Panc1 (cell line): ENCODE data around the gene F13B. TPM values are rescaled to one million over a fixed set of nuclear protein-coding genes. Genes with fewer than 3 reads are reported as not detected.

ENCODE experiments used
- ATAC-seq: fragments of 200-7000 bp; cut with Tn5 transposase; 2 replicates; pipeline ENCODE4 v1.9.1; 2020; ENCODE audit warnings: mild to moderate bottlenecking, moderate library complexity
- BruUV-seq: library from RNA; stranded (reverse); fragments of 400-500 nt; replicated peaks from 2 replicates; lab custom pipeline; 2021; lab: Mats Ljungman, UMichigan
- CTCF ChIA-PET: fragments of 300-600 bp; sonication (Branson Sonifier 250); formaldehyde crosslinking; loops from one replicate; lab custom pipeline; 2022; ENCODE audit warnings: antibody characterized with exemption; lab: Charles Lee
- POLR2A ChIA-PET: fragments of 300-600 bp; sonication (Branson Sonifier 250); formaldehyde crosslinking; loops from one replicate; lab custom pipeline; 2022; ENCODE audit warnings: antibody characterized with exemption; lab: Charles Lee
- DNase-seq: peaks from one replicate; pipeline ENCODE4 v3.0.0-alpha.2; 2010; ENCODE audit warnings: low read depth, low spot score
- H3K27ac ChIP-seq: 2 replicates; pipeline ENCODE4 v1.5.1; 2011; ENCODE audit warnings: mild to moderate bottlenecking, low read length, inconsistent platforms
- H3K27me3 ChIP-seq: fragments of 200-500 bp; sonication (Bioruptor generic); 2 replicates; pipeline ENCODE4 v1.6.0; 2014; ENCODE audit warnings: low read length, inconsistent platforms; ENCODE audit not compliant: control insufficient read depth, insufficient read depth
- H3K36me3 ChIP-seq: fragments of 200-500 bp; sonication (Bioruptor generic); 2 replicates; pipeline ENCODE4 v1.5.1; 2014; ENCODE audit warnings: inconsistent platforms, mild to moderate bottlenecking, low read length, moderate library complexity; ENCODE audit not compliant: control insufficient read depth, insufficient read depth
- H3K4me1 ChIP-seq: 2 replicates; pipeline ENCODE4 v1.5.1; 2011; ENCODE audit warnings: inconsistent platforms, mild to moderate bottlenecking, low read length, moderate library complexity; ENCODE audit not compliant: control insufficient read depth, insufficient read depth
- H3K4me3 ChIP-seq, 2 experiments: 2 replicates each; pipeline ENCODE4 v1.5.1; 2011 to 2012; ENCODE audit warnings: low read depth in 2 of 2, low read length in 2 of 2, mild to moderate bottlenecking in 2 of 2, inconsistent platforms in 1 of 2, moderate library complexity in 1 of 2
- H3K9me3 ChIP-seq: fragments of 200-500 bp; sonication (Bioruptor generic); 2 replicates; pipeline ENCODE4 v1.5.1; 2014; ENCODE audit warnings: low read depth, mild to moderate bottlenecking, inconsistent platforms, low read length, moderate library complexity; ENCODE audit not compliant: control insufficient read depth, insufficient read depth
- POLR2AphosphoS5 ChIP-seq: IDR thresholded peaks from 2 replicates; pipeline ENCODE4 v1.6.1; 2012; ENCODE audit warnings: mild to moderate bottlenecking, low read depth, low read length, moderate library complexity
- SIN3A ChIP-seq: IDR thresholded peaks from 2 replicates; pipeline ENCODE4 v1.6.1; 2012; ENCODE audit warnings: low read depth, mild to moderate bottlenecking, low read length, moderate library complexity, borderline replicate concordance; ENCODE audit not compliant: insufficient read depth
- TCF7L2 ChIP-seq: IDR thresholded peaks from 2 replicates; pipeline ENCODE4 v1.6.1; 2011; ENCODE audit warnings: mild to moderate bottlenecking, low read depth, low read length, inconsistent platforms
- in situ Hi-C: cut with HindIII; loops from 2 replicates; pipeline ENCODE4 v1.10.0; 2016; ENCODE audit warnings: low sequenced_read_pairs, low pct_unique_long_range_greater_than_20kb
- intact Hi-C: fragments of 100-400 bp; cut with micrococcal nuclease; formaldehyde crosslinking; loops from one replicate; pipeline ENCODE4 v1.10.0; 2022; ENCODE audit not compliant: unreplicated experiment
- total RNA-seq: library from RNA; stranded (reverse); gene quantifications from one replicate; pipeline ENCODE4 v1.2.1, GENCODE V29; 2021; ENCODE audit not compliant: unreplicated experiment
- TF ChIP-seq, protein P1 (sequence below): fragments of 450-650 bp; IDR thresholded peaks from 2 replicates; pipeline ENCODE4 v1.5.1; 2017; ENCODE audit warnings: mild to moderate bottlenecking
- TF ChIP-seq, protein P2 (sequence below), 2 experiments: IDR thresholded peaks; 2 replicates each; pipeline ENCODE4 v1.6.1; 2011 to 2012; ENCODE audit warnings: low read depth in 2 of 2, control low read depth in 1 of 2, low read length in 1 of 2, mild to moderate bottlenecking in 1 of 2, moderate library complexity in 1 of 2; ENCODE audit not compliant: insufficient read depth in 1 of 2

F13B gene
- total RNA-seq, 1 experiment from 2014 or later, result not detected

DNA sequence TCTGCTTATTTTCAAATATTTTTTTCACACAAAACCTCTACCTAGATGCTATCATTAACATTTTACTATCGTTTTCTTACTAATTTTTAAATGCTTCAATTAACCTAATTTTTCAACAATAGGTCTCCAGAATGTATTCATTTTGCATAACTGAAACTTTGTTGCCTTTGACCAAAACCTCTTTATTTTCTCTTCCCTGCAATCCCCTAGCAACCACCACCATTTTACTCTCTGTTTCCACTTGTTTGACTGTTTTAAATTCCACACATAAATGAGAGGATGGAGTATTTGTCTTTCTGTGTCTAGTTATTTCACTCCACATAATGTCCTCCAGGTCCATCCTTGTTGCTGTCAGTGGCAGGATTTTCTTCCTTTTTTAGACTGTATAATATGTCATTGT, 9.5 kb upstream of the F13B start:
- in situ Hi-C loops (no loop called here), intact Hi-C loops (no loop called here)
- no peak for DNase-seq
- Histone ChIP-seq H3K4me1 (no peaks in the 10 kb centered on the region), H3K9me3 (no peaks in the 10 kb centered on the region), H3K27ac (no peak overlapping the region), H3K27me3 (no peaks in the 10 kb centered on the region), H3K36me3 (no peaks in the 10 kb centered on the region), H3K4me3 (no peak overlapping the region)
- POLR2A ChIA-PET, result no interaction called here
- BruUV-seq, result no TSS peak
- CTCF ChIA-PET, result no interaction called here
- TF ChIP-seq SIN3A (no peak), POLR2AphosphoS5 (no peak), TCF7L2 (no peak)
- TF ChIP-seq, protein P1, sequence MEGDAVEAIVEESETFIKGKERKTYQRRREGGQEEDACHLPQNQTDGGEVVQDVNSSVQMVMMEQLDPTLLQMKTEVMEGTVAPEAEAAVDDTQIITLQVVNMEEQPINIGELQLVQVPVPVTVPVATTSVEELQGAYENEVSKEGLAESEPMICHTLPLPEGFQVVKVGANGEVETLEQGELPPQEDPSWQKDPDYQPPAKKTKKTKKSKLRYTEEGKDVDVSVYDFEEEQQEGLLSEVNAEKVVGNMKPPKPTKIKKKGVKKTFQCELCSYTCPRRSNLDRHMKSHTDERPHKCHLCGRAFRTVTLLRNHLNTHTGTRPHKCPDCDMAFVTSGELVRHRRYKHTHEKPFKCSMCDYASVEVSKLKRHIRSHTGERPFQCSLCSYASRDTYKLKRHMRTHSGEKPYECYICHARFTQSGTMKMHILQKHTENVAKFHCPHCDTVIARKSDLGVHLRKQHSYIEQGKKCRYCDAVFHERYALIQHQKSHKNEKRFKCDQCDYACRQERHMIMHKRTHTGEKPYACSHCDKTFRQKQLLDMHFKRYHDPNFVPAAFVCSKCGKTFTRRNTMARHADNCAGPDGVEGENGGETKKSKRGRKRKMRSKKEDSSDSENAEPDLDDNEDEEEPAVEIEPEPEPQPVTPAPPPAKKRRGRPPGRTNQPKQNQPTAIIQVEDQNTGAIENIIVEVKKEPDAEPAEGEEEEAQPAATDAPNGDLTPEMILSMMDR, result no peak
- TF ChIP-seq, protein P2, sequence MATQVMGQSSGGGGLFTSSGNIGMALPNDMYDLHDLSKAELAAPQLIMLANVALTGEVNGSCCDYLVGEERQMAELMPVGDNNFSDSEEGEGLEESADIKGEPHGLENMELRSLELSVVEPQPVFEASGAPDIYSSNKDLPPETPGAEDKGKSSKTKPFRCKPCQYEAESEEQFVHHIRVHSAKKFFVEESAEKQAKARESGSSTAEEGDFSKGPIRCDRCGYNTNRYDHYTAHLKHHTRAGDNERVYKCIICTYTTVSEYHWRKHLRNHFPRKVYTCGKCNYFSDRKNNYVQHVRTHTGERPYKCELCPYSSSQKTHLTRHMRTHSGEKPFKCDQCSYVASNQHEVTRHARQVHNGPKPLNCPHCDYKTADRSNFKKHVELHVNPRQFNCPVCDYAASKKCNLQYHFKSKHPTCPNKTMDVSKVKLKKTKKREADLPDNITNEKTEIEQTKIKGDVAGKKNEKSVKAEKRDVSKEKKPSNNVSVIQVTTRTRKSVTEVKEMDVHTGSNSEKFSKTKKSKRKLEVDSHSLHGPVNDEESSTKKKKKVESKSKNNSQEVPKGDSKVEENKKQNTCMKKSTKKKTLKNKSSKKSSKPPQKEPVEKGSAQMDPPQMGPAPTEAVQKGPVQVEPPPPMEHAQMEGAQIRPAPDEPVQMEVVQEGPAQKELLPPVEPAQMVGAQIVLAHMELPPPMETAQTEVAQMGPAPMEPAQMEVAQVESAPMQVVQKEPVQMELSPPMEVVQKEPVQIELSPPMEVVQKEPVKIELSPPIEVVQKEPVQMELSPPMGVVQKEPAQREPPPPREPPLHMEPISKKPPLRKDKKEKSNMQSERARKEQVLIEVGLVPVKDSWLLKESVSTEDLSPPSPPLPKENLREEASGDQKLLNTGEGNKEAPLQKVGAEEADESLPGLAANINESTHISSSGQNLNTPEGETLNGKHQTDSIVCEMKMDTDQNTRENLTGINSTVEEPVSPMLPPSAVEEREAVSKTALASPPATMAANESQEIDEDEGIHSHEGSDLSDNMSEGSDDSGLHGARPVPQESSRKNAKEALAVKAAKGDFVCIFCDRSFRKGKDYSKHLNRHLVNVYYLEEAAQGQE (IDR thresholded peaks at IDR 0.05; ENCODE audit: insufficient read depth in 1 of 2, low read depth in 2 of 2, low read length in 1 of 2), result no peak
- no peak for ATAC-seq

DNA sequence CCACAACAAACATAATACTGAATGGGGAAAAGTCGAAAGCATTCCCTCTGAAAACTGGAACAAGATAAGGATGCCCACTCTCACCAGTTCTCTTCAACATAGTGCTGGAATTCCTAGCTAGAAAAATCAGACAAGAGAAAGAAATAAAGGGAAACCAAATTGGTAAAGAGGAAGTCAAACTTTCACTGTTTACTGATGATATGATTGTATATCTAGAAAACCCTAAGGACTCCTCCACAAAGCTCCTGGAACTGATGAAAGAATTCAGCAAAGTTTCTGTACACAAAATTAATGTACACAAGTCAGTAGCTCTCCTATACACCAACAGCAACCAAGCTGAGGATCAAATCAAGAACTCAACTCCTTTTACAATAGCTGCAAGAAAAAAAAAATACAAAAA, 6.9 kb upstream of the F13B start:
- CTCF ChIA-PET, result no interaction called here
- TF ChIP-seq SIN3A, result no peak
- no peak for TF ChIP-seq TCF7L2
- TF ChIP-seq, protein P2 (IDR thresholded peaks at IDR 0.05; ENCODE audit: insufficient read depth in 1 of 2, low read depth in 2 of 2, low read length in 1 of 2), result no peak
- no peak for TF ChIP-seq POLR2AphosphoS5
- TF ChIP-seq, protein P1, result no peak
- ATAC-seq, result no peak
- no peaks in the 10 kb centered on the region for H3K9me3 ChIP-seq
- no peak for DNase-seq
- no peaks in the 10 kb centered on the region for H3K36me3 ChIP-seq
- intact Hi-C loops, result no loop called here
- no peak overlapping the region for H3K4me3 ChIP-seq
- no peaks in the 10 kb centered on the region for H3K4me1 ChIP-seq
- in situ Hi-C loops, result no loop called here
- no peaks in the 10 kb centered on the region for H3K27me3 ChIP-seq
- POLR2A ChIA-PET, result no interaction called here
- no peak overlapping the region for H3K27ac ChIP-seq
- BruUV-seq, result no TSS peak
